Lung (tissue), 12 donors: ENCODE measurements around the gene ARHGAP22. TPM values are rescaled to one million over a fixed set of nuclear protein-coding genes. Genes with fewer than 3 reads are reported as not detected.

Source experiments
- ATAC-seq: fragments of 200-7000 bp; cut with Tn5 transposase; one replicate; pipeline ENCODE4 v1.9.1; 2020; ENCODE audit warnings: moderate number of reproducible peaks; ENCODE audit not compliant: insufficient read depth, low FRiP score
- DNase-seq, 3 donors: peaks; one replicate each; pipeline ENCODE4 v3.0.0-alpha.2; 2013 to 2017
- H3K27ac ChIP-seq, 2 donors: one replicate each; pipeline ENCODE4 v1.5.1; 2013; ENCODE audit warnings: mild to moderate bottlenecking in 2 of 2, moderate library complexity in 2 of 2, control low read depth in 1 of 2, inconsistent platforms in 1 of 2, low read depth in 1 of 2, low read length in 1 of 2
- H3K27me3 ChIP-seq, 3 donors: one replicate each; pipeline ENCODE4 v1.5.1; 2013; ENCODE audit warnings: low read length in 2 of 3; ENCODE audit not compliant: control insufficient read depth in 3 of 3, insufficient read depth in 3 of 3
- H3K36me3 ChIP-seq, 4 donors: one replicate each; pipeline ENCODE4 v1.5.1; 2013; ENCODE audit warnings: low read length in 4 of 4, mild to moderate bottlenecking in 1 of 4, moderate library complexity in 1 of 4; ENCODE audit not compliant: control insufficient read depth in 4 of 4, insufficient read depth in 4 of 4
- H3K4me1 ChIP-seq, 5 donors: one replicate each; pipeline ENCODE4 v1.5.1; 2013; ENCODE audit warnings: low read length in 5 of 5, mild to moderate bottlenecking in 2 of 5, moderate library complexity in 1 of 5; ENCODE audit not compliant: control insufficient read depth in 5 of 5, insufficient read depth in 5 of 5
- H3K4me3 ChIP-seq: one replicate; pipeline ENCODE4 v1.5.1; 2013; ENCODE audit warnings: mild to moderate bottlenecking, control low read depth, moderate library complexity
- H3K9ac ChIP-seq, 2 donors: one replicate each; pipeline ENCODE4 v1.5.1; 2013; ENCODE audit warnings: low read length in 2 of 2, control low read depth in 1 of 2; ENCODE audit not compliant: insufficient read depth in 1 of 2
- H3K9me3 ChIP-seq, 4 donors: one replicate each; pipeline ENCODE4 v1.5.1; 2013; ENCODE audit warnings: low read length in 3 of 4, mild to moderate bottlenecking in 1 of 4, moderate library complexity in 1 of 4; ENCODE audit not compliant: control insufficient read depth in 4 of 4, insufficient read depth in 3 of 4
- CTCF ChIP-seq: IDR thresholded peaks from 2 replicates; pipeline ENCODE4 v1.5.1; 2012; ENCODE audit warnings: mild to moderate bottlenecking; ENCODE audit errors: control extremely low read depth, extremely low read depth
- WGBS, 2 donors: extraction: QIAGEN DNeasy Blood & Tissue Kit; methylation state at CpG; one replicate each; pipeline ENCODE4 v1.1.7; 2013; 5-methylcytosine and 5-hydroxymethylcytosine counted together
- polyA plus RNA-seq, 2 donors: library from polyadenylated mRNA; stranded (reverse); fragments of 200-250 nt; gene quantifications; one replicate each; pipeline ENCODE4 v1.2.1, GENCODE V29; 2013
- total RNA-seq, 2 donors: library from RNA; depleted of rRNA in 1 of 2; stranded (reverse); fragments of >200 nt in 1 of 2; gene quantifications; one replicate each; pipeline ENCODE4 v1.2.1, GENCODE V29; 2014 to 2021
- donor health status: control.
- donor health status: control.
- donor health status: Bipolar disorder and iron deficiency.
- donor health status: healthy.
- donor health status: DM: yes; HTN: yes; CAD: no.

The ARHGAP22 gene
- total and polyA plus RNA-seq, 4 donors: 3.2 to 6.9 (median 4.1) TPM

GRCh38 chr10:48500771-48501170, 104.1 kb downstream of the ARHGAP22 start:
- Histone ChIP-seq H3K4me1 (no peaks in the 10 kb centered on the region), H3K9me3 (peaks cover 0 to 1% (median 0%) of the 10 kb centered on the region in 4 donors), H3K4me3 (no peak overlapping the region), H3K27ac (no peak overlapping the region), H3K27me3 (no peaks in the 10 kb centered on the region), H3K9ac (no peak overlapping the region), H3K36me3 (no peaks in the 10 kb centered on the region)
- DNase-seq (no peak), ATAC-seq (no peak)
- TF ChIP-seq CTCF: no peak
- WGBS, 2 donors: 92 to 93% methylated on average over 4 of the region's 4 CpGs

GRCh38 chr10:48498940-48499510, 105.8 kb downstream of the ARHGAP22 start:
- 89 to 90% methylated on average over 11 of the region's 11 CpGs for WGBS, 2 donors
- no peak for DNase-seq

GRCh38 chr10:48497780-48498770, 106.8 kb downstream of the ARHGAP22 start:
- Histone ChIP-seq H3K4me3 (no peak overlapping the region), H3K4me1 (no peaks in the 10 kb centered on the region), H3K36me3 (no peaks in the 10 kb centered on the region), H3K27ac (no peak overlapping the region), H3K27me3 (no peaks in the 10 kb centered on the region), H3K9ac (no peak overlapping the region), H3K9me3 (peaks cover 0 to 1% (median 0%) of the 10 kb centered on the region in 4 donors)
- DNase-seq (peak in 1 of 3 donors; percentile 5), ATAC-seq (no peak)
- 87 to 88% methylated on average over 17 of the region's 17 CpGs for WGBS, 2 donors
- no peak for TF ChIP-seq CTCF

More at GRCh38 chr10:48498940-48499510, 105.8 kb downstream of the ARHGAP22 start:
- no peaks in the 10 kb centered on the region for H3K36me3 ChIP-seq
- H3K27ac ChIP-seq: no peak overlapping the region
- ATAC-seq: no peak
- H3K9me3 ChIP-seq: peaks cover 0 to 1% (median 0%) of the 10 kb centered on the region in 4 donors
- no peaks in the 10 kb centered on the region for H3K27me3 ChIP-seq
- no peaks in the 10 kb centered on the region for H3K4me1 ChIP-seq
- no peak for TF ChIP-seq CTCF
- H3K9ac ChIP-seq: no peak overlapping the region
- no peak overlapping the region for H3K4me3 ChIP-seq
